ENCODE measurements around the gene PDK2. TPM values are rescaled to one million over a fixed set of nuclear protein-coding genes. Genes with fewer than 3 reads are reported as not detected.

The PDK2 gene
- total RNA-seq, 2 donors from 2014 or later: 14.3 to 18.7 TPM

DNA sequence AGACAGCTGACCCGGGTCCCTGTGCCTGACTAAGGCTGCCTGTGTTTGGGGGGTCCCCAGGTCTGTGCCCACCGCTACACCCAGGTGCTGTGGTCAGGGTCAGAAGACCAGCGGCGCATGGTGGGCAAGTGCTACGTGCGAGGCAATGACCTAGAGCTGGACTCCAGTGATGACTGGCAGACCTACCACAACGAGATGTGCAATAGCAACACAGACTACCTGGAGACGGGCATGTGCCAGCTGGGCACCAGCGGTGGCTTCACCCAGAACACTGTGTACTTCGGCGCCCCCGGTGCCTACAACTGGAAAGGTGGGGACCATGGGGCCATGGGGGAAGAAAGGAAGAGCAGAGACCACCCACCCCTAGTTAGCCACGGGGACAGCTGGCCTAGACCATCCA lies 27.2 kb upstream of the PDK2 start:
- no peak for DNase-seq (ENCODE audit: low spot score in 2 of 2)
- Mint-ChIP-seq H3K27ac (no peak overlapping the region), H3K9me3 (peaks cover 0 to 4% of the 10 kb centered on the region in 2 donors), H3K36me3 (peaks cover 7 to 12% of the 10 kb centered on the region in 2 donors)
- no peak for ATAC-seq

DNA sequence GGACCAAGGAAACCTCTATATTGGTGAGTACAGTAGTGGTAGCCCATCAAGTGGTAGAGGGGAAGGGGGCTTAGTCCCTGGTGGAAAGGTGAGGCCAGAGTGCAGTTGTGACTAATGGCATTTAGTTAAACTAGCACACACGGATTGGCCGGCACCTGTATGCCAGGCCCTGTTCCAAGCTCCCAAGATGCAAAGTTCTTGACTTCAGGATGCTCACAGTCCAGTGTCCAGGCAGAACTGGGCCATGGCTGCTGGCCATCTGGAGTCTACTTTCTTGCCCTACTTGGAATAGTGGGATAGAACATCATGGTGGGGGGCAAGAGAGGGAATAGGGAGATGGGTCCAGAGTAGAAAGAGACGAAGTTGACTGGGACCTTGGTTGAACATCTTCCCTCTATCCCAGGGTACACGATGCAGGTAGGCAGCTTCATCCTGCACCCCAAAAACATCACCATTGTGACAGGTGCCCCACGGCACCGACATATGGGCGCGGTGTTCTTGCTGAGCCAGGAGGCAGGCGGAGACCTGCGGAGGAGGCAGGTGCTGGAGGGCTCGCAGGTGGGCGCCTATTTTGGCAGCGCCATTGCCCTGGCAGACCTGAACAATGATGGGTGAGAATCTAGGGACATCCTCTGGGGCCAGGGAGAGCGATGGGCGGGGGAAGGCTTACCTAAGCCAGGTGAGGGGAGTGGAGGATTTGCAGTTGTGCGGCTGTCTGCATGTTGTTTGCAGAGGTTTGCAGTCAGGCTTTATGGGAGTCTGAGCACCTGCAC lies 24.1 kb upstream of the PDK2 start:
- DNase-seq (ENCODE audit: low spot score in 2 of 2): no peak
- peaks cover 0 to 4% of the 10 kb centered on the region in 2 donors for H3K9me3 Mint-ChIP-seq
- ATAC-seq: no peak
- H3K27ac Mint-ChIP-seq: no peak overlapping the region
- H3K36me3 Mint-ChIP-seq: peaks cover 7 to 12% of the 10 kb centered on the region in 2 donors

DNA sequence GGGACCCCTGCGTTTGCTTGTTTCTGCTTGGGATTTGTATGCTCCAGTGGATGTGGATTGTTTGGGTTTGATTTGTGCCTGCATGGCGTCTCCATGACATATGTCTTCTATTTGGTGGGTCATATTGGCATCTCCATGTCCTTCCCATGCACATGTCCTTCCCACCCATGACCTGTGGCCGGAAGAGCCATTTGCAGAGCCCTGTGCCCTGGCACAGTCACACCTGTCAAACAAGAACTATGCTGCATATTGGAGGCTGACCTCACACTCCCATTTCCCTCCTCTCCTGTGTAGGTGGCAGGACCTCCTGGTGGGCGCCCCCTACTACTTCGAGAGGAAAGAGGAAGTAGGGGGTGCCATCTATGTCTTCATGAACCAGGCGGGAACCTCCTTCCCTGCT lies 23.5 kb upstream of the PDK2 start:
- ATAC-seq (no peak), DNase-seq (ENCODE audit: low spot score in 2 of 2) (no peak)
- H3K27ac Mint-ChIP-seq: no peak overlapping the region
- H3K9me3 Mint-ChIP-seq: peaks cover 0 to 4% of the 10 kb centered on the region in 2 donors
- peaks cover 7 to 12% of the 10 kb centered on the region in 2 donors for H3K36me3 Mint-ChIP-seq

DNA sequence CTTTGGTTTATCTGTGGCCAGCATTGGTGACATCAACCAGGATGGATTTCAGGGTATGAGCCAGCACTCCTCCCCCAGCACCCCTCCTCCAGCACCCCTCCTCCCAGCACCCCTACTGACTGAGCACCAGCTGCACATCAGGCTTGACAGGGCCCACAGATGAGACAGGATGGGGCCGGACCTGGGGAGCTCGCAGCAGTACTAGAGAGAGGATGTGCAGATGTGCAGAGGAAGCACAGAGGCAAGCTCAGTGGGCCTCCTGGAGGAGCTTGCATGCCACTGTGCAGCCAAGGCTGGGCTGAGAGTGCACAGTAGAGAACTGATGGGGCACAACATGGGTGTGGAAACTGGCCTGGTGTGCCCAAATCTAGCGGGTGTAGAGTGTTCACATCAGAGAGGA lies 23.0 kb upstream of the PDK2 start:
- Mint-ChIP-seq H3K36me3 (peaks cover 7 to 12% of the 10 kb centered on the region in 2 donors), H3K9me3 (peaks cover 0 to 4% of the 10 kb centered on the region in 2 donors), H3K27ac (peak overlapping the region in 1 of 2 donors; percentile 48)
- DNase-seq (ENCODE audit: low spot score in 2 of 2) (no peak), ATAC-seq (no peak)

DNA sequence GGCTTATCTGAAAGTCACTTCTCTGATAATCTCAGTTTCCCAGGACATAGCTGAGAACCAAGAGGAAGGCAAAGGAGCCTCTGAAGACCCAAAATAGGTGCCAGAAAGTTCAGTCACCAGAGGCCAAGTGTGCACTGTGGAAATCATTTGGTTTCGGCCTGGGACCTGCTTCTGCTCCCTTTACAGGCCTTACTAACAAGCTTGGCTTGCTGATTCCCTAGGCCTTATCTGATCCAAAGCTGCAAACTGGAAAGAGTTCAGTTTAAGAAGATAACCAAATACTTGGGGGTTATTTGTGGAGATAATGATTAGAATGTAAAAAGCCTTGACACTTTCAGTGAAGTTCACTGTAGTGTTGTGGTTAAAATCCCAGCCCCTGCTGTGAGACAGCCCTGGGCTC lies 22.2 kb upstream of the PDK2 start:
- Mint-ChIP-seq H3K27ac (no peak overlapping the region), H3K9me3 (peaks cover 0 to 4% of the 10 kb centered on the region in 2 donors), H3K36me3 (peaks cover 7 to 12% of the 10 kb centered on the region in 2 donors)
- ATAC-seq (no peak), DNase-seq (ENCODE audit: low spot score in 2 of 2) (no peak)

DNA sequence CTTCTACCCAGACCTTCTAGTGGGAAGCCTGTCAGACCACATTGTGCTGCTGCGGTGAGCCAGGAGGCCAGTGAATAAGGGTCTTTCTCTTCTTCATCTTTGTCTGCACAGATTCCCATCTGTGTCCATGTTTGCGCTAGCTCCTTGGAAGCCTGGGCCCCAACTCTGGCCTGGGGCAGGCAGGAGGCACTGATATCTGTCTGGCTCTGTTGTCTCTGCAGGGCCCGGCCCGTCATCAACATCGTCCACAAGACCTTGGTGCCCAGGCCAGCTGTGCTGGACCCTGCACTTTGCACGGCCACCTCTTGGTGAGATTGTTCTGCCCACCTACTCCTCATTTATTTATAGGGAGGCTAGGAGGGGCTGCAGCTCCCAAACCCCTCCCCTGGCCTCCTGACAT lies 20.9 kb upstream of the PDK2 start:
- DNase-seq (ENCODE audit: low spot score in 2 of 2) (no peak), ATAC-seq (no peak)
- H3K9me3 Mint-ChIP-seq: peaks cover 0 to 4% of the 10 kb centered on the region in 2 donors
- peaks cover 7 to 12% of the 10 kb centered on the region in 2 donors for H3K36me3 Mint-ChIP-seq
- H3K27ac Mint-ChIP-seq: peak overlapping the region in 1 of 2 donors; percentile 6

DNA sequence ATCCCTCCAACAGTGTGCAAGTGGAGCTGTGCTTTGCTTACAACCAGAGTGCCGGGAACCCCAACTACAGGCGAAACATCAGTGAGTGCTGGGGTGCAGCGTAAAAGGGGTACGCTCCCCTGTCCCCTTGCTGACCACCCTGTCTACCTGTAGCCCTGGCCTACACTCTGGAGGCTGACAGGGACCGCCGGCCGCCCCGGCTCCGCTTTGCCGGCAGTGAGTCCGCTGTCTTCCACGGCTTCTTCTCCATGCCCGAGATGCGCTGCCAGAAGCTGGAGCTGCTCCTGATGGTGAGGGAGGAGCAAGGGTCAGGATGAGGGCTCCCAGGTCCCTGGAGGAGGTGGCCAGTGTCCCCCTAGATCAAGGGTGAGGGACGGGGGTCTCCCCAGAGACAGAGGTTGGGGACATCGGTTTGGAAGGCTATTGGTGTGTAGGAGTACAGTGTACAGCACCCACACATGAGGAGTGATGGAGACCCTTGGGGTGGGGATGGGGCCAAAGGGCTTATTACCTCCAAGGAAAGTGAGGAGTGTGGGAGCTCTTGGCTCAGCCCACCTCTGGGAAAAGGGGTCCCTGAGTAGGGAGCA lies 19.6 kb upstream of the PDK2 start:
- Mint-ChIP-seq H3K36me3 (peaks cover 7 to 12% of the 10 kb centered on the region in 2 donors), H3K9me3 (peaks cover 0 to 4% of the 10 kb centered on the region in 2 donors), H3K27ac (peak overlapping the region in 1 of 2 donors; percentile 17)
- ATAC-seq (no peak), DNase-seq (ENCODE audit: low spot score in 2 of 2) (no peak)

DNA sequence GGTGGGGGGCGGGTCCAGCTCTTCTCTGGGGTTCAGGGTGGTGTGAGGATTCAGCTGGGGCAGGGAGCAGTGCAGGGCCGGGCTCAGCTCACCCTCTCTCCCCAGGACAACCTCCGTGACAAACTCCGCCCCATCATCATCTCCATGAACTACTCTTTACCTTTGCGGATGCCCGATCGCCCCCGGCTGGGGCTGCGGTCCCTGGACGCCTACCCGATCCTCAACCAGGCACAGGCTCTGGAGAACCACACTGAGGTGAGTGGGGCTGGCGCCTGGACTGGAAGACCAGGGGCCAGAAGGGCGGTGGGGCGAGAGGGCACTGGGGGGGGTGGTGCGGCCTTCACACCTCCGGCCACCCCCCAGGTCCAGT lies 18.9 kb upstream of the PDK2 start:
- Mint-ChIP-seq H3K27ac (no peak overlapping the region), H3K9me3 (peaks cover 0 to 1% of the 10 kb centered on the region in 2 donors), H3K36me3 (peaks cover 3 to 7% of the 10 kb centered on the region in 2 donors)
- no peak for ATAC-seq
- no peak for DNase-seq (ENCODE audit: low spot score in 2 of 2)

DNA sequence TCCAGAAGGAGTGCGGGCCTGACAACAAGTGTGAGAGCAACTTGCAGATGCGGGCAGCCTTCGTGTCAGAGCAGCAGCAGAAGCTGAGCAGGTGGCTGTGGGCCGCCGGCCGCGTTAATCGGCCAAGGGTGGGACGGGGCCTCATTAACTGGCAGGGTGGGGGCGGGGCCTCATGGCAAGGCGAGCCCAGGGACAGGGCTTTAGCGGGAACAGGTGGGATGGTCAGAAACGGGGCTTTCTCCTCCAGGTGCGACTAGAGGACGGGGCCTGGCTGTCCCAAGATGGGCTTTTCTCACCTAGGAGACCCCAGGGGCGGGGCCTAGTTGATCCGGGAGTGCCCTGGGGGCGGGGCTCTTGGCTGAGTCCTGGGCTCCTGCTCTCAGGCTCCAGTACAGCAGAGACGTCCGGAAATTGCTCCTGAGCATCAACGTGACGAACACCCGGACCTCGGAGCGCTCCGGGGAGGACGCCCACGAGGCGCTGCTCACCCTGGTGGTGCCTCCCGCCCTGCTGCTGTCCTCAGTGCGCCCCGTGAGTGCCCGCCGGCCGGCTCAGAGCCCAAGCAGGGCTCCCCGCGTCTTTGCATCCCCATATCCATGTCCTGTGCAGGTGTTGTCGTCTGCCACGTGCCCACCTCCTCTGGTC lies 18.4 kb upstream of the PDK2 start:
- Mint-ChIP-seq H3K27ac (peak overlapping the region in 1 of 2 donors; percentile 81), H3K36me3 (peaks cover 0 to 2% of the 10 kb centered on the region in 2 donors), H3K9me3 (no peaks in the 10 kb centered on the region)
- ATAC-seq (no peak), DNase-seq (ENCODE audit: low spot score in 2 of 2) (no peak)

DNA sequence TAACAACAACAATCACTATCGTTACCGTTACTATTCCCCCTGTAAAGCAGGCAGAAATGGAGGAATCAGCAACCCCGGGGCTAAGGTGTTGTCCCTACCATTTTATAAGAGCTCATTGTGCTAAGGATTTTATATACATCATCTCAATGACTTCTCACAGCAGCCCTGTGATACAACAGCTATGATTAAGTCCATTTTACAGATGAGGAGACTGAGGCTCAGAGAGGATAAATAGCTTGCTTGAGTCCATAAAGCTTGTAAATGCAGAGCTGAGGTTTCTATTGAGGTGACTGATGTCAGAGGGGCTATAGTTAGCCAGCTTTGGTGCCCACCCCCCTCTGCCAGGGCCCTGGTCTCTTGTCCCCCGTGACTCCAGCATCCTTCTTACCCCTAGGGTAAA lies 16.7 kb upstream of the PDK2 start:
- peak overlapping the region in 1 of 2 donors; percentile 61 for H3K27ac Mint-ChIP-seq

DNA sequence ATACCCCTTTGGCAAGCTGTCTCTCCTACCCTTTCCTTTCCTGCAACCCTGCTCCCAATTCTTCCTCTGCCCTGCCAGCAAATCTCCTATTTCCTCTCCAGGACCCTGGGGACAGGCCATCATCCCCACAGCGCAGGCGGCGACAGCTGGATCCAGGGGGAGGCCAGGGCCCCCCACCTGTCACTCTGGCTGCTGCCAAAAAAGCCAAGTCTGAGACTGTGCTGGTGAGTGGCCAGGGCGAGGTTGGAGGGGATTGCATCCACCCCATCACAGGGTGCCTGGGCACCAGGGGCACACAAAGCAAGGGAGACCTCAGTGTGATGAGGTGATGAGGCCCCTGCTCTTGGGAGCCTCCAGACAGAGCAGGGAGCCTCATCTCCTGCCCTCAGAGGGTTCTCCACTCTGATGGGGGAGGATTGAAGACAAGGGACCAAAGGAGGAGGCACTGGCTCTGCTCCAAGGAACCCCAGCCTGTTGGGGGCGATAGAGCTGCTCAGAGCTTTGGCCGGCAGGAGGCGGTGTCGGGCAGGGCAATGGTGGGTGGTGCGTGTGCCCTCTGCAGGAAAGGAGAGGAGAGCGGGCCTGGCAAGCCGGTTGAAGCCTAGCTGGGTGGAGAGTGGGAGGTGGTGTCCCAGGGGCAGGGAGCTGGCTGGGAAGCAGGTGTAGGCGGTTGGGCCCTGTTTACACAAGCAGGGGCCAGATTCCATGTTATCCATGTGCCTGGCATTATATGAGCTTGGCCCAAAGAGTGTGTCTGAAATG lies 15.6 kb upstream of the PDK2 start:
- DNase-seq (ENCODE audit: low spot score in 2 of 2) (no peak), ATAC-seq (peak in 1 of 2 donors; percentile 31)
- H3K27ac Mint-ChIP-seq: no peak overlapping the region
- no peaks in the 10 kb centered on the region for H3K9me3 Mint-ChIP-seq
- no peaks in the 10 kb centered on the region for H3K36me3 Mint-ChIP-seq

More for the DNA sequence above, 16.7 kb upstream of the PDK2 start:
- ATAC-seq (no peak), DNase-seq (ENCODE audit: low spot score in 2 of 2) (no peak)
- Mint-ChIP-seq H3K9me3 (no peaks in the 10 kb centered on the region), H3K36me3 (no peaks in the 10 kb centered on the region)

DNA sequence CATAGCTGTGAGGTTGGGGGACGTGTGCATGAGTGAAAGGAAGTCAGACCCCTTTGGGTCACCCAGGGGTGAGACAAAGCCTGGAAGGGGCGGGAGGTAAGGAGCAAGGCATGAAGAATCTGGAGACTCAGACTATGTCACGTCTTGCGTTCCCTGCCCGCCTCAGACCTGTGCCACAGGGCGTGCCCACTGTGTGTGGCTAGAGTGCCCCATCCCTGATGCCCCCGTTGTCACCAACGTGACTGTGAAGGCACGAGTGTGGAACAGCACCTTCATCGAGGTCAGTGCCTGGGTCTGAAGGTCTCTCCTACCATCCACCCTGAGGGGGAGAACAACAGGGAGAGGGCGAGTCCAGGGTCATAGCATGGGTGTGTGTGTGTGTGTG lies 15.1 kb upstream of the PDK2 start:
- DNase-seq (ENCODE audit: low spot score in 2 of 2) (no peak), ATAC-seq (no peak)
- Mint-ChIP-seq H3K27ac (no peak overlapping the region), H3K9me3 (no peaks in the 10 kb centered on the region), H3K36me3 (no peaks in the 10 kb centered on the region)

DNA sequence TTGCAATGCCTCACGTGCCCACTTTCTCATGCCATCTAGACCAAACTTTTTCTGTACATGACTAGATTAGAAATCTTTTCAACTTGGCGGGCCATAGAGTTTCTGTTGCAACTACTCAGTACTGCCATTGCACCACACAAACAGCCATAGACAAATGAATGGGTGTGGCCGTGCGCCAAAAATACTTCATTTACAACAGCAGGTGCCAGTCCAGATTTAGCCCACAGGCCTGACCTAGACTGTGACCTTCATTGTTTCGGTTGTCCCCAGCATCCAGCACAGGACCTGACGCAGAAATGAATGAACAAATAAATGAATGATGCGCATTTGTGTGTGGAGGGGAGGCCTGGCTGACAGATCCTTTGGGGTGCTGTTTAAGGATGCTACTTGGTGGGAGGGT lies 14.3 kb upstream of the PDK2 start:
- DNase-seq (ENCODE audit: low spot score in 2 of 2) (no peak), ATAC-seq (no peak)
- H3K36me3 Mint-ChIP-seq: no peaks in the 10 kb centered on the region
- no peaks in the 10 kb centered on the region for H3K9me3 Mint-ChIP-seq
- no peak overlapping the region for H3K27ac Mint-ChIP-seq

DNA sequence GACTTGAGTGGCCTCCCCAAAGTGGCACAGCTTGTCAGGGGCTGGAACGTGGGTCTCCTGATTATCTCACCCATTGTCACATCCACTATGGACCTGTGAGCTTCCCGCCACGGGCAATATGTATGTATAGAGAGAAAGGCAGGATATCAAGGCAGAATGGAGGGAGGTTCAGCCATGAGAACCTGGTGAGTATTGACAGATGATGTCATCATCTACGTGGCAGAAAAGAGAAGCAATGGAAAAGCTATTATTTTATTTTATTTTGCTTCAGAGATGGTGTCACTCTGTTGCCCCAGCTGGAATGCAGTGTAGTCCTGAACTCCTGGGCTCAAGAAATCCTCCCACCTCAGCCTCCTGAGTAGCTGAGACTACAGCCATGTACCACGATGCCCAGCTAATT lies 13.4 kb upstream of the PDK2 start:
- H3K9me3 Mint-ChIP-seq: no peaks in the 10 kb centered on the region
- no peak overlapping the region for H3K27ac Mint-ChIP-seq
- no peak for ATAC-seq
- no peaks in the 10 kb centered on the region for H3K36me3 Mint-ChIP-seq
- no peak for DNase-seq (ENCODE audit: low spot score in 2 of 2)

DNA sequence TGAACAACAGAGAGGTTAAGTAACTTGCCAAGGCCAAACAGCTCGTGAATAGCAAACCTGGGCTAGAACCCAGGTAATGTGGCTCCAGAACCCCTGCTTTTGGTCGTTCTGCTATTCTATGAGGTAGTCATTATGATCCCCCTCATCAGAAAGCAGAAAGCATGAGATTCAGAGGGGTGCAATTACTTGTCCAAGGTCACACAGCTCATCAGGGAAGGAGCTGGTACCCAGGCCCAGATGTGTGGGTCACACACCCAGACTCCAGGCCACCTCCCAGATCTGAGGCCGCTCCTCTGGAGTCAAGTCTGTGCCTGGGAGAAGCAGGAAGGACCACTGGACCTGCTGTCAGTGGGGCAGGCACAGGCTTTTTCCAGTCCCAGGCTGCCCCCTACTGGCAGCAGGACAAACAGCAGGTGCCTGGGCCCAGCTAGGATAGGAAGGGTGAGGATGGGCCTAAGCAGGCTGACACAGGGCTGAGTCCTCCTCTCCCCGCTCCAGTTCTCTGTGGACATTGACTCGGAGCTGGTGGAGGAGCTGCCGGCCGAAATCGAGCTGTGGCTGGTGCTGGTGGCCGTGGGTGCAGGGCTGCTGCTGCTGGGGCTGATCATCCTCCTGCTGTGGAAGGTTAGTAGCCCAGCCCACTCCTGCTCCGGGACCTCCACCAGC lies 7.8 kb upstream of the PDK2 start:
- DNase-seq (ENCODE audit: low spot score in 2 of 2) (peak; percentile 77 to 85), ATAC-seq (peak; percentile 77 to 85)
- Mint-ChIP-seq H3K9me3 (no peaks in the 10 kb centered on the region), H3K36me3 (no peaks in the 10 kb centered on the region), H3K27ac (no peak overlapping the region)

DNA sequence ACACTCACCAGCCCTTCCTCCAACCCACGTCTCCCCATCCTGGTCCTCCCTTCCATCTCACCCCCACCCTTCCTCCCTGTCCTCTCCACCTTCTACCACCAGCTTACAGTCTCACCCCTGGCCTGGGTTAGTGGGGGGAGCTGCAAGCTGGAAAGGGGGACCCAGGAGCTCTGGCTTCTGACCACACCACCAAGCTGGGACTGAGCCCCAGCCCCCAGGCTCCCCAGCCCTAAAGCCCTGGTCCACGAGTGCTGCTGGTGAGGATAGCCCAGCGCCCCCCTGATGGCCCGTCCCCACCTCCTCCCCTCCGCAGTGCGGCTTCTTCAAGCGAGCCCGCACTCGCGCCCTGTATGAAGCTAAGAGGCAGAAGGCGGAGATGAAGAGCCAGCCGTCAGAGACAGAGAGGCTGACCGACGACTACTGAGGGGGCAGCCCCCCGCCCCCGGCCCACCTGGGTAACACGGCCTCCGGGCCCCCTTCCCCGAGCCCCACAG lies 7.2 kb upstream of the PDK2 start:
- DNase-seq (ENCODE audit: low spot score in 2 of 2) (no peak), ATAC-seq (no peak)
- Mint-ChIP-seq H3K9me3 (no peaks in the 10 kb centered on the region), H3K36me3 (no peaks in the 10 kb centered on the region), H3K27ac (no peak overlapping the region)
